Muscle of arm (tissue), 14 donors: Measurements from ENCODE around the gene TMTC4. TPM values are rescaled to one million over a fixed set of nuclear protein-coding genes. Genes with fewer than 3 reads are reported as not detected.
A peak's percentile ranks its signal among the peaks of the same experiment; 100 is the strongest.
"Not testable (repeated sequence)": the region's sequence is repeated elsewhere in the genome, so short reads cannot be mapped to it uniquely, and the experiment has no call there.

Source experiments
- DNase-seq: peaks from one replicate; pipeline ENCODE4 v3.0.0-alpha.2; 2013
- long read RNA-seq, 11 donors: transcript quantifications; one replicate each; lab custom pipeline, GENCODE V29; 2026
- polyA plus RNA-seq, 12 donors: library from polyadenylated mRNA; unstranded; fragments of 120-200 nt; gene quantifications; one replicate each; pipeline ENCODE4 v1.2.1, GENCODE V29; 2013; ENCODE audit not compliant: insufficient read length in 12 of 12

TMTC4 gene, protein sequence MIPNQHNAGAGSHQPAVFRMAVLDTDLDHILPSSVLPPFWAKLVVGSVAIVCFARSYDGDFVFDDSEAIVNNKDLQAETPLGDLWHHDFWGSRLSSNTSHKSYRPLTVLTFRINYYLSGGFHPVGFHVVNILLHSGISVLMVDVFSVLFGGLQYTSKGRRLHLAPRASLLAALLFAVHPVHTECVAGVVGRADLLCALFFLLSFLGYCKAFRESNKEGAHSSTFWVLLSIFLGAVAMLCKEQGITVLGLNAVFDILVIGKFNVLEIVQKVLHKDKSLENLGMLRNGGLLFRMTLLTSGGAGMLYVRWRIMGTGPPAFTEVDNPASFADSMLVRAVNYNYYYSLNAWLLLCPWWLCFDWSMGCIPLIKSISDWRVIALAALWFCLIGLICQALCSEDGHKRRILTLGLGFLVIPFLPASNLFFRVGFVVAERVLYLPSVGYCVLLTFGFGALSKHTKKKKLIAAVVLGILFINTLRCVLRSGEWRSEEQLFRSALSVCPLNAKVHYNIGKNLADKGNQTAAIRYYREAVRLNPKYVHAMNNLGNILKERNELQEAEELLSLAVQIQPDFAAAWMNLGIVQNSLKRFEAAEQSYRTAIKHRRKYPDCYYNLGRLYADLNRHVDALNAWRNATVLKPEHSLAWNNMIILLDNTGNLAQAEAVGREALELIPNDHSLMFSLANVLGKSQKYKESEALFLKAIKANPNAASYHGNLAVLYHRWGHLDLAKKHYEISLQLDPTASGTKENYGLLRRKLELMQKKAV
- polyA plus RNA-seq, result 10 to 100 TPM in 11 of 12 donors, not detected in 1; 14.6 to 30.8 (median 16.8) TPM
- long read RNA-seq, donor 1, partial matches to known transcripts, result 0 of 5 reads
- long read RNA-seq, donor 1, other reads (novel, unspliced or antisense), result 0 of 5 reads
- long read RNA-seq, donor 2, partial matches to known transcripts, result 0 of 6 reads
- long read RNA-seq, donor 2, other reads (novel, unspliced or antisense), result 0 of 6 reads
- long read RNA-seq, donor 3, result 0 reads
- long read RNA-seq, donor 4, partial matches to known transcripts, result 0 of 2 reads
- long read RNA-seq, donor 4, other reads (novel, unspliced or antisense), result 0 of 2 reads
- long read RNA-seq, donor 5, partial matches to known transcripts, result 14 of 17 reads
- long read RNA-seq, donor 5, other reads (novel, unspliced or antisense), result 0 of 17 reads
- long read RNA-seq, donor 6, partial matches to known transcripts, result 0 of 3 reads
- long read RNA-seq, donor 6, other reads (novel, unspliced or antisense), result 0 of 3 reads
- long read RNA-seq, donor 7, partial matches to known transcripts, result 0 of 2 reads
- long read RNA-seq, donor 7, other reads (novel, unspliced or antisense), result 0 of 2 reads
- long read RNA-seq, donor 8, partial matches to known transcripts, result 0 of 1 reads
- long read RNA-seq, donor 8, other reads (novel, unspliced or antisense), result 0 of 1 reads
- long read RNA-seq, donor 9, result 0 reads
- long read RNA-seq, donor 10, partial matches to known transcripts, result 0 of 1 reads
- long read RNA-seq, donor 10, other reads (novel, unspliced or antisense), result 0 of 1 reads
- long read RNA-seq, donor 11, partial matches to known transcripts, result 0 of 1 reads
- long read RNA-seq, donor 11, other reads (novel, unspliced or antisense), result 0 of 1 reads

DNA sequence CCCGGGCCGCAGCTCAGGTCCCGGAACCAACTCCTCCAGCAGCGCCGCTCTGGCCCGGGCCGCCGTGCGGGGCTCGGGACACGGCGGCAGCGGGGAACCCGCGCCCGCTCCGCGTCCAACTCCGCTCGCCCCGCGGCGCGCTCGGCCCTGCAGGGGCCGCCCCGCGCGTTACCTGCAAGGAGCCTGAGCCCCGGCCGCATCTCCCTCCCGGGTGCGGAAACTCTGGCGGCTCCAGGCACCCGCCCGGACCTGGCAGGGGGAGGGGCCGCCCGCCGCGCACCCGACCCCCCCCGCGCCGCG is at the start of gene TMTC4:
Gene TMTC4, minus strand, starts transcription at position 224 of the 300 bp plus-strand sequence. CDS start 4,433 bp downstream, outside the sequence.
- DNase-seq, result no peak

DNA sequence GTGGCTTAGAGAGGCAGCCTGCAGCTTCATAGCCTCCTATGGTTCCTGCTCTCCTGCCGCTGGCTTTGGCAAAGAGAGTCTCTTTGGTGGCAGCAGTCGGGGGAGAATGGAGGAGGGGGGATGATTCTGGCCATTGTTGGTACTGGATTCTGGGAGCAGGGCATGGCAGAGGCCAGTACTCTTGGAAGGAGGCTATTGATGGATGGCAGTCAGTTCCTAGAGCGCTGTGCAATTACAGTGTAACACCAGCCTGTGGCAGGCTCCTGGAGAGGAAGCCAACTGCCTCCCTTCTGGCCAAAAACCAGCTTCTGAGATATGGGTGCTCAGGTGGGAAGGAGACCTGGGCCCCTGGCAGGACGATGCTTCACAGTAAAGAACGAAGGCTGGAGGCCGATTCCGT is 47.9 kb upstream of the TMTC4 start:
- DNase-seq, result no peak

DNA sequence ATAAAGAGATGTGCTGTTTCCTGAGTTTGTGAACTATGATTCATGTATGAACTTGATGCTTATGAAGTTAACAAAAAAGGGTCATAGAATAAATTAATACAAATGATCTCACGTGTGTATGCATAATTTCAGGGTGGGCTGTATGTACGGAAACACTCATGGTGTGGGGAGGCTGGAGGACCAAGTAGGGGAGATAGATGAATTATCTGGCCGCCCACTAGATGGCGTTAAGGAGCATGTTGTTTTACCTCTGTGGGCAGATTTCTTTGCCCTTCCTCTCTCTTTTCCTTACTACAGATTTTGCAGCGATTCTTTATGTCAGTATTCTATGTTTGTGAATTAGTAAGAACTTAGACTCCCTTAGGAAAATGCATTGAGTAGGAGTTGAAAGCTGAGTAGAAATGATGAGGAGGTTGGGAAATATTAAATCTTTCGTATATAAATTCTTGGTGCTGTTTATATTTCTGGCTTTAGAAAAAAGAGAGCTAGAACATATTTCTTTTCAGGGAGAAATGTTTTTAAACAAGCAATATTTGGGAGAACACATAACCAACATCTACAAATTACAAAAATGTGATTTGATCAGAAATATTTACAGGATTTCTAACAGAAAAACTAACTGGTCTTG is 47.4 kb upstream of the TMTC4 start:
- peak; percentile 27 for DNase-seq

DNA sequence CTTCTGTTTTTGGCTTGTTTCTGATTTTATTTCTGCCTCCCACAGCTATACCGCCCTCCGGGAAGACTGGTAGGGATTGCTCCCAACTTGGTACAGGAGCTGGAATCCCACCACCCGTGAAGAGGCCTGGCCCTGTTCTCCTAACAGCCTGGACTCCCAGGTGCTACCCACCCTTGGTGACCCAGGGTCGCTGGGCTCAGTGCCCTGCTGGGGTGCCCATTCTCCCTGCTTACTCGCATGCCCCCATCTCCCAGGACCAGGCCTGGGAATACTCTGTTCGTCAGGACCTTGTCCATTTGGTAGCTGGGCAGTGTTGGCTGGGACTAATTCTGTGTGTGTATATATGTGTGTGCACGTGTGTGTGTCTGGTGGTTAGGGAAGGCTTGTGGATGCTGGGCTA is 41.0 kb upstream of the TMTC4 start:
- no peak for DNase-seq

DNA sequence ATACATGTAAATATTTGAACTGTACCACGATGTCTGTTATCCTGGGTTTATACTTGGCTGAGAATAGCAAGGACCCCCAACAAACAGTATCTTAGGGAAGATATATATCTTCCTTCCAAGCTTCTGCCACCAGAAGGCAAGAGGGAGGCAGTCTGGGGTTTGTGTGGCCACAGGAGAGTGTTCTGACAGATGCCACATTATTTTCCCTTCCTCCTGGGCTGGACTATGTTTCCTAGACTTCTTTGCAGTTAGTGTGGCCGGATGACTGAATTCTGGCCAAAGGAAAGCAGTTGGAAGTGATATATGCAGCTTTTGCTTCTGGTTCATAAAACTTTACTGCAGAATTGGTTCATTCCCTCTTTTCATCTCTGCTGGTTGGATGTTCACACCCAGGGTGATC is 39.9 kb upstream of the TMTC4 start:
- DNase-seq, result no peak

DNA sequence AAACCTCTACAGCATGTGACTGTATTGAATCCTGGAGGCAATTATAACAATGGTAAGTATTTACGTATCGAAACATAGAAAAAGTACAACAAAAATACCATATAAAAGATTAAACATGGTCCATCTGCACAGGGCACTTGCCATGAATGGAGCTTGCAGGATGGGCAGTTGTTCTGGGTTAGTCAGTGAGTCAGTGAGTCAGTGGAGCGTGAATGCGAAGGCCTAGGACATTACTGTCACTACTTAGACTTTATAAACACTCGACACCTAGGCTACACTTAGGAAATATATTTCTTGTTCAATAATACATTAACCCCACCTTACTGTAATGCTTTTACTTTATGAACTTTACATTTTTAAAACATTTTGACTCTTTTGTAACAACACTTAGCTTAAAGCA is 35.6 kb upstream of the TMTC4 start:
- no peak for DNase-seq

DNA sequence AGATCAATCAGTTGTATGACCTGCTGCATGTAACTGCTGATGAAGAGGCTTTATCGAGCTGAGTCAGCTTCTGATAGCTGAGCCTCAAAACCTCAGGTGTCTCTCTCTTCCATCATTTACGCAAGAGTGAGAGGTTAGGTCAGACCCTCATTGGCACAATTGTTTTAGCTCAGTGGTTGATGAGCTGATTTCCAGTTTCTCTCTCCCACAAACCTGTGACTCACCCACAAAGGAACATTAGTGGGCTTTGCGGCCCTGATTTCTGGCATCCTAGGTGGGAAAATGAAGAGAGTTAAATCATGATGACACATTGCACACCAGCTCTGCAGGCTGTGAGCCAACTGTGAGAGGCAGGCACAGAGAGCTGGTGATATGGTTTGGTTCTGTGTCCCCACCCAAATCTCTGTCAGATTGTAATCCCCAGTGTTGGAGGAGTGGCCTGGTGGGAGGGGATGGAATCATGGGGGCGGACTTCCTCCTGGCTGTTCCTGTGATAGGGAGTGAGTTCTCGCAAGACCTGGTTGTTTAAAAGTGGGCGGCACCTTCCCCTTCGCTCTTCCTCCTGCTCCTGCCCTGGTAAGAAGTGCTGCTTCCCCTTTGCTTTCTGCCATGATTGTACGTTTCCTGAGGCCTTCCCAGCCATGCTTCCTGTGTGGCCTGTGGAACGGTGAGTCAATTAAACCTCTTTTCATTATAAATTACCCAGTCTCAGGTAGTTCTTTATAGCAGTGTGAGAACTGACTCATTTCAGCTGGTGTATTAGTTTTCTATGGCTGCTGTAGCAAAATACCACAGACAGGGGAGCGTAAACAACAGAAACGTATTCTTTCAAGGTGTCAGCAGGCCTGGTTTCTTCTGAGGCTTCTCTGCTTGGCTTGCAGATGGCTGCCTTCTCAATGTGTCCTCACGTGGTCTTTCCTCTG is 33.5 kb upstream of the TMTC4 start:
- DNase-seq, result no peak

DNA sequence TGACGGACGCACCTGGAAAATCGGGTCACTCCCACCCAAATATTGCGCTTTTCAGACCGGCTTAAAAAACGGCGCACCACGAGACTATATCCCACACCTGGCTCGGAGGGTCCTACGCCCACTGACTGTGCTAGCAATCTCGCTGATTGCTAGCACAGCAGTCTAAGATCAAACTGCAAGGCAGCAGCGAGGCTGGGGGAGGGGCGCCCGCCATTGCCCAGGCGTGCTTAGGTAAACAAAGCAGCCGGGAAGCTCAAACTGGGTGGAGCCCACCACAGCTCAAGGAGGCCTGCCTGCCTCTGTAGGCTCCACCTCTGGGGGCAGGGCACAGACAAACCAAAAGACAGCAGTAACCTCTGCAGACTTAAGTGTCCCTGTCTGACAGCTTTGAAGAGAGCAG is 23.7 kb upstream of the TMTC4 start:
- not testable (repeated sequence) for DNase-seq

DNA sequence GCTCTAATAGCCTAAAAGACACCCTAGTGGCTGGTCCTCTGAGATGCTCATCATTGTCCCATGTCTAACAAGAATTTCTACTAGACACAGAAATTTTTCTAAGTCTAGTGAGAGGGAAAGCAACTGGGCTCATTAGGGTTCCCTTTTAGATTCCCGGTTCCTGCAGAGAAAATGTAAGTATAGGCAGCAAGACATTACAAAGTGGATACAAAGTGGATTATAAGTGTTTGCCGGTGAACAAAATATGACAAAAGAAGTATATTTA is 20.8 kb upstream of the TMTC4 start:
- no peak for DNase-seq

DNA sequence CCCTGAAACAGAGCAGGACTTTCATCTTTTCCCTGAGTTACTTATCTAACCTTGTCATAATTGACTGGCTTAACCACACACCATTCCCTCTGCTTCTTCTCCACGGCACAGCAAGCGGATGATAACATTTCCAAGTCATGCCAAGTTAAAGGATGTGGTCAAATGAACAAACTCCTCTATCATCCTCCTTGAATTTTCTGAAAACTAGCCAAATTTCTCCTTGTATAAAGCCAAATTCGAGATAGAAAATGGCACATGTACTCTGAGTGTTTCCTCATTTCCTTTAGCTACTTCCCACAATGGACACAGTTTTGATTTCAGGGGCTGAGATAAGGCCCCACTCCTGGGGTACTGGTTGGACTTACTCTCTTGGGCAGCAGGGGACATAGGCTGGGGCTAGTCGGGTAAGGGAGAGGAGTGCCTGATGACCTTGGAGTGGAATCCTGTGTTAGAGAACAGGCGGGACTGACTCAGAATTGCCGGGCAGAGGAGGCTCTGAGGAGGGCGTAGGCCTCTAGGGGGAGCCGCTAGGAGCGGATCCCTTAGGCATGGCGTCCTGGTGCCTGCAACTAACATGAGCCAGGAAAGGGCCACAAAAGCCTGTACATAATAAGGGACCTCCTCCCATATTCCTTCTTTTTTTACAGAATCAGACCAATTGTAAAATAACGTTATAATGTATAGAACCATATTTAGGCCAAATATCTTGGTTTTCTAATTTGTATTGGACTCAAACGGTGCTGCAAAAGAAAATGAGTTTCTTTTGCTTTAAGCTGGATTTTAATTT is 20.3 kb upstream of the TMTC4 start:
- DNase-seq, result no peak

DNA sequence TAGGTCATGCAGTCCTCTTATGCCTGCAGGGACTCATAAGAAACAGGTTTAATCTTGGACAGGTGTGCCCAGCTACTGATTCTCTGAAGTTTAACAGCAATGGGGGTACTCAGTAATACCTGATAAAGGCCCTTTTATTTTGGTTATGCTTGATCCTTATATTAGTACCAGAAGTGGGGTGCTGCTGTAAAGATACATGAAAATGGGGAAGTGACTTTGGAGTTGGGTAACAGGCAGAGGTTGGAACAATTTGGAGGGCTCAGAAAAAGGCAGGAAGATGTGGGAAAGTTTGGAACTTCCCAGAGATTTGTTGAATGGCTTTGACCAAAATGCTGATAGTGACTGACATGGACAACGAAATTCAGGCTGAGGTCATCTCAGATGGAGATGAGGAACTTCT is 14.6 kb upstream of the TMTC4 start:
- no peak for DNase-seq

DNA sequence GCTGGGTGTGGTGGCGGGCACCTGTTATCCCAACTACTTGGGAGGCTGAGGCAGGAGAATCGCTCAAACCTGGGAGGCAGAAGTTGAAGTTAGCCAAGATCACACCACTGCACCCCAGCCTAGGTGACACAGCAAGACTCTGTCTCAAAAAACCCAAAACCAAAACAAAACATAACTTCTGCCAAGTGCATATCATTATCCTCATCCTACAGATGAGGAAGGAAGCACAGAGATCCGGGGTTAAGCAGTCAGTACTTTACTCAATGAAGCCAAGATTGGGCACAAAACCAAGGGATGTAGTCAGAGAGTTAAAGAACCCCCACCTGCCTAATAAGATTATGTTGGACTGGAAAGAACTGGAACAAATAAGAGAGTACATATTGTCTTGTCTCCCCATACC is 5.5 kb upstream of the TMTC4 start:
- no peak for DNase-seq

DNA sequence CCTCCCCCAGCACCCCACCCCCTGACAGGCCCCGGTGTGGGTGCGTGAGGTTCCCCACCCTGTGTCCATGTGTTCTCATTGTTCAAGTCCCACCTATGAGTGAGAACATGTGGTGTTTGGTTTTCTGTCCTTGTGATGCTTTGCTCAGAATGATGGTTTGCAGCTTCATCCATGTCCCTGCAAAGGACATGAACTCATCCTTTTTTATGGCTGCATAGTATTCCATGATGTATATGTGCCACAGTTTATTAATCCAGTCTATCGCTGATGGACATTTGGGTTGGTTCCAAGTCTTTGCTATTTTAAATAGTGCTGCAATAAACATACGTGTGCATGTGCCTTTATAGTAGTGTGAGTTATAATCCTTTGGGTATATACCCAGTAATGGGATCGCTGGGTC is 2.5 kb upstream of the TMTC4 start:
- DNase-seq, result not testable (repeated sequence)

DNA sequence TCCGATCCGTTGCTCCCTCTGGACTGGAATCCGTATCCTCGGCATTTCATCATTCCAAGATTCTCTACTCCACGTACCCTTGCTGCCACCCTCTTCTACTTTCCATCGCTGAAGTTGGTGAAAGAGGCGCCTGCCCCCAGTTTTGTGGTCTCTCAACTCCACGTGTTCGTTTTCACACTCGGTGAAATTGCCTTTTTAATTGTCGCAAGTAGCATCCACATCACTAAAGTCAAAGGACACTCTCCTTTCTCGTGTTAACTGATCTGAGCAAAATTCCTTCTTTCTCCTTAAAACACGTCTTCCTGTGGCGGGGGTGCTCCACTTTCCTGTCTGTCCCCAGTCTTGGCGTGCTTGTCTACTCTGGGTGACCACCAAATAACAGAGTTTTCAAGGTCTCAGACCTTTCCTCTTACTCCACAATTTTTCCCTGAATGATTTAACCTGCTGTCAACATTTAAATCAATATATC is 1.1 kb upstream of the TMTC4 start:
- DNase-seq, result peak; percentile 11

DNA sequence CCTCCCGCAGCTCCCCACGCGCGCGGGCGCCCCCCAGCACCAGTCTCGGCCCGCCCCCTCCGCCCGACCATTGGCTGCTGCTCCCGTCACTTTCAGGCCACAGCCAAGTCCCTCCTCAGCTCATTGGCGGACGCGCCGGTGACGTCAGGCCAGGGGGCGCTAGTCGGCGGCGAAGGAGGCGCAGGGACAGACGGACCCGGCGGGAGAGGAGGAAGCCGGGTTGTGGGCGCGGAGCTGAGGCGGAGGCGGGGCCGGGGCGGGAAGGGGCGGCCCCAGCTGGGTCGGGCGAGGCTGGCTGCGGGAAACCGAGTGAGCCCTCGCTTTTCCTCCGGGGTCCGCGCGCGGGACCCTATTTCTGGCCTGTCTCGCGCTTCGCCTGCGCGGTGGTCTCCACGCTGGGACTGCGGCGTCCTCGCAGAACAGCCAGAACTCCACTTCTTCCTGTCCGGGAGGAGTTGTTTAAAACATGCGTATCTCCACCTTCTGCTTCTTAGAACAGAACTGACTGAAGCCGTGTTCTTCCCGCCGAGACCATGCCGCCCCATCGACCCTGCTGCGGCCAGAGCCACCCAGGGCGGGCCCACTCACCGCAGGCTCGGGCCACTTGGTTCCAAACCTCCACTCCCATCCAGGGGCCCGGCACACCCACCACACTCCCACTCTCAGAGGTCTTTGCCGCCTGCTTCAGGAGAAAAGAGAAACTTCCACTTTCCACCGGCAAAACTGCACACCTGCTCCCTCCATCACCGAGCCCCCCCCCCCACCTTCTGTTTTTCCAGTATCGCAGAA is 471 bp upstream of the TMTC4 start:
- peak; percentile 98 for DNase-seq

DNA sequence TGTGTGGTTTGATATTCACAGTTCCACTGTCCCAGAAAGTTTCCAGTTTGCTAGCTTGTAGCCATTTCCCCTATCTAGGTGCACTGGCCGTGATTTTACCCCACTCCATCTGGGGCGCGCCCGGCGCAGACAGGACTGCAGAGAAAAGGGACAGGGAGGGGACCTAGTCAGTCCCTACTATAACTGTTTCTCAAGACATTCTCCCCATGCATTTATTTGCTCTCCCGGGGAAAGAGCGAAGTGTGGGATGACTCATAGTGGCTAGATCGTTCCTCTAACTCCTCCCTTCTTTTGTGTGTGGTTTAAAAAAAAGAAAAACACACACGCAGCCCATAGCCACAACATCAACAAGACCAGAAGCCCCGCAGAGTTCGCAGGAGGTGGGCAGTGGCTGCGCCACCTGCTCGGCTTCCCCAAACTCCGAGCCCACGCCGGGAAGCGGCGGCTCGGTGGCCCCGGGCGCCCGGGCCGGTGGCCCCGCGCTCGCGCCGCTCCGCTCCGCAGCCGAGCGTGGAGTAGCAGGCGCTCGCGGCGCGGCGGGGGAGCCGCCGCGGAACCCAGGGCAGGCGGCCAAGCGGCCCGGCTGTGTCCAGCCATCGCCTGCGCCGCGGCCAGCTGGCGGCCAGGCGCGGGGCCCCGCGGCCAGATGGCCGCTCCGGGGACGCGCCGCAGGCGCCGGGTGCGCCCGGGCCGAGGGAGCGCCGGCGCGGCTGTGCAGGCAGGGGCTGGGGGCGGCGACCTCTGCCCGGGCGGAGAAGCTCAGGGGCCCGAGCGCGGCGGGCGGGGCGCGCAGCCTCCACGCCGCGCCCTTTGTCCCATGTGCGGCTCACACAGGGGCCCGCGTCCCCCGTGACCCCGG is 653 bp downstream of the TMTC4 start:
- DNase-seq, result peak; percentile 53

DNA sequence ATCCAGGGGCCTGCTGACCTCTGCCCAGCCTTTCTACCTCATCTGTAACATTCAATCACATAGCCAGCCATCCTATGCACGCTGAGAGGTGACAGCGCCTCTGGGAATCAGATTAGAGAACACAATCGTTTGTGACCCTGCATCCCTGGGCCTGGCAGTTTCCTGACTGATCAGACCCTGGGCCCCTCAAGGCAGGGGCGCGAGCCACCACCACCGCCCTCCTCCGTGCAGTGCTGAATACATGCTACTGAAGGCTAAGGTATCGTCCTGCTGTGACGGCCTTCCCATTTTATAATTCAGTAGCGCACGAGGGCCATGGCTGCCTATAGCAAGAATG is 1.3 kb downstream of the TMTC4 start:
- DNase-seq, result no peak
